Stimulated activated CD8-positive, alpha-beta memory T cell treated with anti-CD3 and anti-CD28 coated beads, Interleukin-15, amount 100 ng/mL, for 1 hour (primary cell): ENCODE data around the gene TMEM223.
"Not testable (repeated sequence)": the region's sequence is repeated elsewhere in the genome, so short reads cannot be mapped to it uniquely, and the experiment has no call there.

ENCODE experiments used
- DNase-seq: peaks from one replicate; pipeline ENCODE4 v3.0.0-alpha.2; 2020; ENCODE audit warnings: low read depth

TMEM223 gene

DNA sequence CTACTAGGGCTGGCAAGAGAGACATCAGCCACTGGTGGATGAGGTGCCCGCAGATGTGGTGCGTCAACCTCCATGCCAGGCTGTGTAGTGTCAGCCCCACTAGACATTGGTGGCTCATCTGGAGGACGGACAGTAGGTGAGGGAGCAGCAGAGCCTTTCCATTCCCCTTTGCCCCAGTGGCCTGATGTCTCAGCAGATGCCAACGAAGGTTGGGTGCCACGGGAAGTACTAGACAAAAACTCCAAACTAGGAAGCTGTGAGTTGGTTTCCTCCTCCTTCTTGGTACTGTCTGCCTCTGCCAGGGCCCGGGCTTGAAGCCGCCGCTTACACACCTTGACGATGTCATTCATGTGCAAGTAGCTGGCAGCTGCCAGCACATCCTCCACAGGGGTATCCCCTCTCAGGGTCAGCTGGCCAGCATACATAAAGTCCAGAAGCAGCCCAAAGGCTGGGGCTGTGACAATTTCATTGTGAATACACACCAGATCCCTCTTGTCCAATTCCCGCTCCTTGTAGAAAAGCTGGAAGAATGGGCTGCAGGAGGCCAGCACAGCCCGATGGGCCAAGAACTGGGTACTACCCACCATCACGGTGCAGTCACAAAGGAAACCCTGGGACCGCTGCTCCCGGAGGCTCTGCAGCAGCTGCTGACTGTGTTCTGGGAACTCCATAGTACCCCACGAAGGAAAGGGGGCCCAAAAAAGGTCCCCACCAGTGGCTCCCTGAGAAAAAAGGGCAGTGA lies 38.6 kb downstream of the TMEM223 start:
- no peak for DNase-seq

DNA sequence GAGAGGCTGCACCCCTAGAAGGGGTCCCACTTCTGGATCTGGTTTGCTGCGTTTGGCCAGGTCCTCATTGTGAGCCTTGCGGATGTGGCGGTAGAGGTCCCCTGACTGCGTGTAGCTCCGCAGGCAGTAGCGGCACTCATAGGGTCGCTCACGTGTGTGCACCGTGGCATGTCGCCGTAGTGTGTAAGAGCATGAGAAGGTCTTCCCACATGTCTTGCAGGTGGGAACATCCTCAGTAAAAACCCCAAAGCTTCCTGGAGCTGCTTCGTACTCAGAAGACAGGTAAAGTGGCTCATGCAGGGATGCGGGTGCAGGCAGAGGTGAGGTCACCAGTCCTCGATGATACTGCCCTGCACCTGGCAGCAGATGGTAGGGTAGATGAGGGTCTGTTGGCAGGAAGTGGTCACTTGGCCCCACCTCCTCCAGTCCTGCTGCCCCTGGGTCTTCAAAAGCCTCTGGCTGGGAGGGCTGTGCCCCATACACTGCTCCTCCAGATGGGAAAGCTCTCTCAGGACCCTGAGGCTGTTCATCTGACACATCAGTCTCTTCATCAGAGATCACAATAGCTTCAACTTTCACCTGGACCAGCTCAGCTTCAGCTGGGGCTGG lies 39.5 kb downstream of the TMEM223 start:
- no peak for DNase-seq

DNA sequence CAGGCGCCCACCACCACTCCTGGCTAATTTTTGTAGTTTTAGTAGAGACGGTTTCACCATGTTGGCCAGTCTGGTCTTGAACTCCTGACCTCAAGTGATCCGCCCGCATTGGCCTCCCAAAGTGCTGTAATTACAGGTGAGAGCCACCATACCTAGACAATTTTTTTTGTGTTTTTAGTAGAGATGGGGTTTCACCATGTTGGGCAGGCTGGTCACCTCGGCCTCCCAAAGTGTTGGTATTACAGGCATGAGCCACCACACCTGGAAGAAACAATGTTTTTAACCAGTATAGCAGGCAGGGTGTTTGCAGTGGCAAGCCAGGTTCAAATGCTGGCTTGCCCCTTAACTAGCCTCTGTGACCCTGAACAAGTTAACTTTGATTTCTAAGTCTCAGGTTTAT lies 41.9 kb downstream of the TMEM223 start:
- DNase-seq, result not testable (repeated sequence)

DNA sequence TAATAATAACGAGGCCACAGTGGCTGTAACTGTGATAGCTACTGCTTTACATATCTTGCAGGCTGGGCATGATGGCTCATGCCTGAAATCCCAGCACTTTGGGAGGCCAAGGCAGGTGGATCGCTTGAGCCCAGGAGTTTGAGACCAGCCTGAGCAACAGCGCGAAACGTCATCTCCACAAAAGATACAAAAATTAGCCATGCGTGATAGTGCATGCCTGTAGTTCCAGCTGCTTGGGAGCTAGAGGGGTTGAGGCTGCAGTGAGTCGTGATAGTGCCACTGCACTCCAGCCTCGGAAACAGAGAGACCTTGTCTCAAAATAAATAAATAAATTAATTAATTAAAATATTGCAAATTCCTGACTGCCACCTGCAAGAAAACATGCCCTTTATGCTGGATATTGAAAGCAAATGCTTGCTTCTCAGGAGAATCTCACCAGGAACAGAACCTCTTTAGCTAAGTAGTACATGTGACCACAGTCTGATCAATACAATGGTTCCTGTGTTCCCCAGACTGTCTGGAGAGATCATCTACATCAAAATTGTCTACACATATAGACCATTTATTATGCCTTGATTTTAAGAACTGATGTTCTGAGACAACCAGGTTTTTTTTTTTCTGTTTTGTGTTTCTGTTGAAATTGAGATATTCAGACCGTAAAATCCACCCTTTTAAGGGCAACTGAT lies 44.2 kb downstream of the TMEM223 start:
- no peak for DNase-seq
